Suprapubic skin (tissue), 4 donors: ENCODE data around the gene ZBTB16.

ENCODE experiments used
- CTCF ChIP-seq, 2 donors: fragments of 200-600 bp in 1 of 2; fragments of 450-650 bp in 1 of 2; sonication (generic) in 1 of 2; IDR thresholded peaks; one replicate each; pipeline ENCODE4 v1.5.1; 2016 to 2019; ENCODE audit warnings: antibody characterized with exemption in 2 of 2, mild to moderate bottlenecking in 1 of 2, moderate library complexity in 1 of 2
- EP300 ChIP-seq: sonication (generic); formaldehyde crosslinking; IDR thresholded peaks from one replicate; pipeline ENCODE4 v1.6.1; 2017; ENCODE audit warnings: antibody characterized with exemption
- POLR2A ChIP-seq, 2 donors: fragments of 450-650 bp; IDR thresholded peaks; one replicate each; pipeline ENCODE4 v1.6.1; 2017; ENCODE audit warnings: antibody characterized with exemption in 2 of 2, mild to moderate bottlenecking in 2 of 2, moderate library complexity in 2 of 2
- POLR2AphosphoS5 ChIP-seq, 3 donors: sonication (generic); formaldehyde crosslinking; IDR thresholded peaks; one replicate each; pipeline ENCODE4 v1.6.1; 2017; ENCODE audit warnings: antibody characterized with exemption in 3 of 3

GRCh38 chr11:114180301-114181055 is 121.0 kb downstream of the ZBTB16 start:
- TF ChIP-seq POLR2A (IDR thresholded peaks at IDR 0.05) (no peak), CTCF (IDR thresholded peaks at IDR 0.05) (peak in 1 of 2 donors; percentile 29), POLR2AphosphoS5 (IDR thresholded peaks at IDR 0.05) (peak in 1 of 3 donors; percentile 28), EP300 (no peak)
